H9 (cell line): ENCODE results near the gene SPATA17. TPM values are rescaled to one million over a fixed set of nuclear protein-coding genes. Genes with fewer than 3 reads are reported as not detected.

ENCODE experiments used
- DNase-seq: peaks from one replicate; pipeline ENCODE4 v3.0.0-alpha.2; 2017
- H2AFZ ChIP-seq: one replicate; pipeline ENCODE4 v1.6.1; 2013; ENCODE audit warnings: mild to moderate bottlenecking, low read length, control low read depth, moderate library complexity
- H2AK5ac ChIP-seq: 2 replicates; pipeline ENCODE4 v1.6.1; 2013; ENCODE audit warnings: low read length, control low read depth, mixed read lengths; ENCODE audit not compliant: insufficient read length
- H2BK120ac ChIP-seq: one replicate; pipeline ENCODE4 v1.6.1; 2013; ENCODE audit warnings: low read depth, mild to moderate bottlenecking, low read length, control low read depth, inconsistent platforms; ENCODE audit not compliant: poor library complexity, severe bottlenecking
- H2BK12ac ChIP-seq: 2 replicates; pipeline ENCODE4 v1.6.1; 2013; ENCODE audit warnings: low read length, control low read depth, mixed read lengths, low read depth; ENCODE audit not compliant: insufficient read length
- H2BK15ac ChIP-seq: 2 replicates; pipeline ENCODE4 v1.6.1; 2013; ENCODE audit warnings: low read depth, low read length, control low read depth
- H2BK20ac ChIP-seq: one replicate; pipeline ENCODE4 v1.6.1; 2013; ENCODE audit warnings: low read depth, mild to moderate bottlenecking, low read length, control low read depth, inconsistent platforms; ENCODE audit not compliant: poor library complexity, severe bottlenecking
- H2BK5ac ChIP-seq: 2 replicates; pipeline ENCODE4 v1.6.1; 2013; ENCODE audit warnings: low read length, control low read depth, mixed read lengths; ENCODE audit not compliant: insufficient read length
- H3K14ac ChIP-seq: 2 replicates; pipeline ENCODE4 v1.6.1; 2013; ENCODE audit warnings: low read length, control low read depth; ENCODE audit not compliant: insufficient read depth
- H3K18ac ChIP-seq: 2 replicates; pipeline ENCODE4 v1.6.1; 2013; ENCODE audit warnings: low read depth, mild to moderate bottlenecking, mixed read lengths, low read length, control low read depth; ENCODE audit not compliant: insufficient read length
- H3K23ac ChIP-seq: 2 replicates; pipeline ENCODE4 v1.6.1; 2013; ENCODE audit warnings: low read length, control low read depth, mixed read lengths, low read depth; ENCODE audit not compliant: insufficient read length
- H3K23me2 ChIP-seq: 2 replicates; pipeline ENCODE4 v1.6.1; 2013; ENCODE audit warnings: low read depth, mild to moderate bottlenecking, mixed read lengths, low read length, control low read depth; ENCODE audit not compliant: insufficient read length, poor library complexity, severe bottlenecking
- H3K27ac ChIP-seq: 2 replicates; pipeline ENCODE4 v1.5.1; 2013; ENCODE audit warnings: low read length, control low read depth, mixed read lengths, low read depth; ENCODE audit not compliant: insufficient read length
- H3K27me3 ChIP-seq: 2 replicates; pipeline ENCODE4 v1.6.1; 2013; ENCODE audit warnings: low read length, control low read depth, inconsistent platforms; ENCODE audit not compliant: insufficient read depth
- H3K4ac ChIP-seq: 2 replicates; pipeline ENCODE4 v1.6.1; 2013; ENCODE audit warnings: low read depth, mild to moderate bottlenecking, control low read depth, inconsistent platforms, low read length, moderate library complexity
- H3K4me1 ChIP-seq: 2 replicates; pipeline ENCODE4 v1.6.1; 2013; ENCODE audit warnings: low read length, control low read depth, inconsistent platforms; ENCODE audit not compliant: insufficient read depth
- H3K4me2 ChIP-seq: 2 replicates; pipeline ENCODE4 v1.6.1; 2013; ENCODE audit warnings: low read length, control low read depth, mixed read lengths; ENCODE audit not compliant: insufficient read length, insufficient read depth
- H3K56ac ChIP-seq: 2 replicates; pipeline ENCODE4 v1.6.1; 2013; ENCODE audit warnings: low read depth, mild to moderate bottlenecking, mixed read lengths, low read length, control low read depth; ENCODE audit not compliant: insufficient read length
- H3K79me1 ChIP-seq: 2 replicates; pipeline ENCODE4 v1.6.1; 2013; ENCODE audit warnings: low read depth, mild to moderate bottlenecking, moderate library complexity, low read length, control low read depth, inconsistent platforms; ENCODE audit not compliant: insufficient read depth, poor library complexity, severe bottlenecking
- H3K79me2 ChIP-seq: 2 replicates; pipeline ENCODE4 v1.6.1; 2013; ENCODE audit warnings: low read length, control low read depth, inconsistent platforms; ENCODE audit not compliant: insufficient read depth
- H3K9ac ChIP-seq: 2 replicates; pipeline ENCODE4 v1.6.1; 2013; ENCODE audit warnings: low read length, control low read depth, mixed read lengths; ENCODE audit not compliant: insufficient read length; ENCODE audit errors: extremely low read depth
- H3K9me3 ChIP-seq: one replicate; pipeline ENCODE4 v1.6.1; 2013; ENCODE audit warnings: low read depth, low read length, inconsistent platforms; ENCODE audit not compliant: control insufficient read depth
- H3T11ph ChIP-seq: one replicate; pipeline ENCODE4 v1.6.1; 2013; ENCODE audit warnings: mild to moderate bottlenecking, low read length, control low read depth, inconsistent platforms
- H4K20me1 ChIP-seq: one replicate; pipeline ENCODE4 v1.6.1; 2013; ENCODE audit not compliant: control insufficient read depth, insufficient read length, insufficient read depth
- H4K5ac ChIP-seq: 2 replicates; pipeline ENCODE4 v1.6.1; 2013; ENCODE audit warnings: low read depth, mild to moderate bottlenecking, mixed read lengths, low read length, control low read depth; ENCODE audit not compliant: insufficient read length
- H4K8ac ChIP-seq: replicated peaks from 2 replicates; pipeline ENCODE4 v1.6.1; 2013; ENCODE audit warnings: low read length, control low read depth, mixed read lengths, low read depth; ENCODE audit not compliant: insufficient read length
- H4K91ac ChIP-seq: 2 replicates; pipeline ENCODE4 v1.6.1; 2013; ENCODE audit warnings: low read depth, mild to moderate bottlenecking, moderate library complexity, mixed read lengths, low read length, control low read depth; ENCODE audit not compliant: insufficient read length
- H3K27ac Mint-ChIP-seq, 3 experiments: 2 replicates in 2 of 3; 3 replicates in 1 of 3; pipeline ENCODE4 v1.8.0; 2020 to 2021; ENCODE audit warnings: mixed read lengths in 3 of 3, mild to moderate bottlenecking in 1 of 3, moderate library complexity in 1 of 3
- H3K27me3 Mint-ChIP-seq: 2 replicates; pipeline ENCODE4 v1.8.0; 2021; ENCODE audit warnings: low read depth, mild to moderate bottlenecking, moderate library complexity, mixed read lengths
- H3K36me3 Mint-ChIP-seq, 3 experiments: 2 replicates in 2 of 3; 3 replicates in 1 of 3; pipeline ENCODE4 v1.8.0; 2020 to 2021; ENCODE audit warnings: low read depth in 3 of 3, mixed read lengths in 3 of 3; ENCODE audit not compliant: insufficient read depth in 1 of 3
- H3K4me1 Mint-ChIP-seq, 2 experiments: 2 replicates each; pipeline ENCODE4 v1.8.0; 2020; ENCODE audit warnings: mixed read lengths in 2 of 2
- H3K4me3 Mint-ChIP-seq, 2 experiments: 2 replicates in 1 of 2; 3 replicates in 1 of 2; pipeline ENCODE4 v1.8.0; 2020 to 2021; ENCODE audit warnings: mild to moderate bottlenecking in 2 of 2, mixed read lengths in 2 of 2, moderate library complexity in 1 of 2
- H3K9me3 Mint-ChIP-seq, 2 experiments: 2 replicates in 1 of 2; 3 replicates in 1 of 2; pipeline ENCODE4 v1.8.0; 2020; ENCODE audit warnings: mild to moderate bottlenecking in 2 of 2, mixed read lengths in 2 of 2, moderate library complexity in 1 of 2
- WGBS: extraction: QIAGEN DNeasy Blood & Tissue Kit; methylation state at CpG from one replicate; pipeline ENCODE4 v1.1.7; 2013; ENCODE audit warnings: missing lambda C conversion rate, low lambda C conversion rate, mixed read lengths; ENCODE audit not compliant: insufficient read length; ENCODE audit errors: extremely low coverage; 5-methylcytosine and 5-hydroxymethylcytosine counted together
- total RNA-seq: library from RNA; stranded (reverse); gene quantifications from 2 replicates; pipeline ENCODE4 v1.2.1, GENCODE V29; 2021
- TF ChIP-seq, protein P1 (sequence below): fragments of 200-600 bp; sonication (generic); conservative IDR thresholded peaks from 3 replicates; pipeline ENCODE4 v1.8.0; 2021; ENCODE audit warnings: antibody characterized with exemption, mild to moderate bottlenecking

Gene SPATA17
- total RNA-seq, 1 experiment from 2014 or later: 0.44 TPM

DNA sequence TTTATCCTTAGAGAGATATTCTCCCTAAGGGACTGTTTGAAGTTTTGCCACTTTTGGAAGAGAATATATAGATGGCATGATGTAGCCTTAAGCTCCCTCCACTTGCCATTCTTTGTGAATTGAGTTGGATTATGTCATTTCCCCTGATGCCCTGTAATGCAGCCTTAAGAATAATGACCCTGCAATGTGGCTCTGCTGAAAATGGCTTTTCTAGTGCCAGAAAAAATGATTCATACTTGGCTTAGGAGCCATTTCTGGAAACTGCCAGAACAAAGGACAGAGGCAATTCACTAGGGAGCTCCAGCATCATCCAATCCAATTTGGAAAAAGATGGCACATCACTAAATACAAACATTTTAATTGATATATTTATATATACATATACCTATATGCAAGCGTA, 265.3 kb downstream of the SPATA17 start:
- Mint-ChIP-seq H3K27ac (no peak overlapping the region), H3K4me1 (peaks cover 12 to 14% of the 10 kb centered on the region in 2 experiments), H3K27me3 (no peaks in the 10 kb centered on the region), H3K4me3 (no peak overlapping the region), H3K9me3 (no peaks in the 10 kb centered on the region), H3K36me3 (no peaks in the 10 kb centered on the region)
- Histone ChIP-seq H3T11ph (no peak overlapping the region), H3K23me2 (no peaks in the 10 kb centered on the region), H3K9me3 (no peaks in the 10 kb centered on the region), H3K79me2 (no peaks in the 10 kb centered on the region), H2BK15ac (no peak overlapping the region), H3K23ac (no peak overlapping the region), H2AFZ (no peak overlapping the region), H2BK12ac (no peak overlapping the region), H3K27me3 (no peaks in the 10 kb centered on the region), H3K4me2 (no peak overlapping the region), H4K91ac (no peak overlapping the region), H4K5ac (no peak overlapping the region), H2BK20ac (no peak overlapping the region), H4K20me1 (no peaks in the 10 kb centered on the region), H2BK120ac (no peak overlapping the region), H3K4ac (no peak overlapping the region), H2BK5ac (no peak overlapping the region), H2AK5ac (no peak overlapping the region), H3K56ac (no peak overlapping the region), H3K27ac (no peak overlapping the region), H3K4me1 (no peaks in the 10 kb centered on the region; the same call in 1 of the 2 replicates), H4K8ac (no peak overlapping the region), H3K9ac (no peak overlapping the region), H3K79me1 (no peaks in the 10 kb centered on the region), H3K14ac (no peak overlapping the region), H3K18ac (no peak overlapping the region)
- WGBS: no CpG with 5 or more reads among the region's 1 CpG
- TF ChIP-seq, protein P1, sequence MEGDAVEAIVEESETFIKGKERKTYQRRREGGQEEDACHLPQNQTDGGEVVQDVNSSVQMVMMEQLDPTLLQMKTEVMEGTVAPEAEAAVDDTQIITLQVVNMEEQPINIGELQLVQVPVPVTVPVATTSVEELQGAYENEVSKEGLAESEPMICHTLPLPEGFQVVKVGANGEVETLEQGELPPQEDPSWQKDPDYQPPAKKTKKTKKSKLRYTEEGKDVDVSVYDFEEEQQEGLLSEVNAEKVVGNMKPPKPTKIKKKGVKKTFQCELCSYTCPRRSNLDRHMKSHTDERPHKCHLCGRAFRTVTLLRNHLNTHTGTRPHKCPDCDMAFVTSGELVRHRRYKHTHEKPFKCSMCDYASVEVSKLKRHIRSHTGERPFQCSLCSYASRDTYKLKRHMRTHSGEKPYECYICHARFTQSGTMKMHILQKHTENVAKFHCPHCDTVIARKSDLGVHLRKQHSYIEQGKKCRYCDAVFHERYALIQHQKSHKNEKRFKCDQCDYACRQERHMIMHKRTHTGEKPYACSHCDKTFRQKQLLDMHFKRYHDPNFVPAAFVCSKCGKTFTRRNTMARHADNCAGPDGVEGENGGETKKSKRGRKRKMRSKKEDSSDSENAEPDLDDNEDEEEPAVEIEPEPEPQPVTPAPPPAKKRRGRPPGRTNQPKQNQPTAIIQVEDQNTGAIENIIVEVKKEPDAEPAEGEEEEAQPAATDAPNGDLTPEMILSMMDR: no peak
- DNase-seq: no peak
